Kasumi-1 (cell line): Measurements from ENCODE around the gene CDCP2.

Experiments used
- DNase-seq, 2 experiments: peaks; one replicate each; lab custom pipeline; 2025; lab: John Stamatoyannopoulos, UW

CDCP2 gene

DNA sequence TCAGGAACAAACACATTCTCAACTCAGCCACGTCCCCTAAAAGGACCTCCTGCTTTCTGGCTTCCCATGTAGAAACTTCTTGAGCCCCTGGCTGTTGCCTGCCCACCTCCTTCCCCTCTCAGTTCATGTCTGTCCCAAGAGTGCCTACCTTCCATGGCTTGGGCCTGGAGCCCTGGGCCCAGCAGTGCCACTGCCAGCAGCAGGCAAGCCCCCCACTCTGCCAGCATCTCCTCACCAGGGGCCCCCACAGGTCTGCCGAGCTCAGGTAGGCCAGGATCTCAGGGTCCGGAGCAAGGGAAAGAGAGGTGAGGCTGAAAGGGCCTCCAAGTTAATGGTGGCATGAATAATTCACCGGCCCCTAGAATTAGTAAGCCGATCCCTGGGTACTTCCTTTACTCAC is at the start of gene CDCP2:
Gene CDCP2 (minus strand): TSS at position 305 of the 400 bp plus-strand sequence. CDS start 78 bp downstream, at position 227.
- DNase-seq: no peak

- DNase-seq: no peak
Measured at GRCh38 chr1:54200519-54200997, 47.8 kb upstream of the CDCP2 start.

GRCh38 chr1:54199765-54200518 is 47.1 kb upstream of the CDCP2 start, which contains the start of the genes CYB5RL and MRPL37:
Gene CYB5RL, minus strand, starts transcription at chr1:54200030. Its CDS starts 4,414 bp downstream, at chr1:54195616.
Gene MRPL37, plus strand, starts transcription at chr1:54200167. Its CDS starts 77 bp downstream, at chr1:54200244.
- peak; percentile 99 for DNase-seq

DNA sequence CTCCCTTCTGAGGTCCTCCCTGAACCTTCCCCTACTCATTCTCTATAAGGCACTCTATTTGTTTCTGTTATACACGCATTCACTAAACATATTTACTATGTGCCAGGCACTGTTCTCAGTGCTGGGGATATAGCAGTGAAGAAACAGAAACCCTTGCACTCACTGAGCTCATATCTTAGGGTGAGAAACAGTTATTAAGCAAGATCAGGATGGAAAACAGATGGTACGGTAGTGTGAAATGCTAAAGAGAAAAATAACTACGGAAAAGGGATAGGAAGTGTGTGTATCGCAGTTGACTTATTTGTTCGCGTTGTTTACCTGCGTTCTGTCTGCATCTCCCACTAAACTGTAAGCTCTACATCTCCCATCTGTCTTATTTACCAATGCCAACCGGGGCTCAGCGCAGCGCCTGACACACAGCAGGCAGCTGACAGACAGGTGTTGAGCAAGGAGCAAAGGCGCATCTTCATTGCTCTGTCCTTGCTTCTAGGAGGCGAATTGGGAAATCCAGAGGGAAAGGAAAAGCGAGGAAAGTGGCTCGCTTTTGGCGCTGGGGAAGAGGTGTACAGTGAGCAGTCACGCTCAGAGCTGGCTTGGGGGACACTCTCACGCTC is 46.5 kb upstream of the CDCP2 start:
- no peak for DNase-seq

GRCh38 chr1:54193453-54193852 is 40.7 kb upstream of the CDCP2 start:
- DNase-seq: no peak

- DNase-seq: no peak
Measured at GRCh38 chr1:54191525-54191924, 38.7 kb upstream of the CDCP2 start.

- DNase-seq: no peak
Measured at GRCh38 chr1:54190526-54190925, 37.7 kb upstream of the CDCP2 start.

GRCh38 chr1:54188291-54188690 is 35.5 kb upstream of the CDCP2 start:
- no peak for DNase-seq

DNA sequence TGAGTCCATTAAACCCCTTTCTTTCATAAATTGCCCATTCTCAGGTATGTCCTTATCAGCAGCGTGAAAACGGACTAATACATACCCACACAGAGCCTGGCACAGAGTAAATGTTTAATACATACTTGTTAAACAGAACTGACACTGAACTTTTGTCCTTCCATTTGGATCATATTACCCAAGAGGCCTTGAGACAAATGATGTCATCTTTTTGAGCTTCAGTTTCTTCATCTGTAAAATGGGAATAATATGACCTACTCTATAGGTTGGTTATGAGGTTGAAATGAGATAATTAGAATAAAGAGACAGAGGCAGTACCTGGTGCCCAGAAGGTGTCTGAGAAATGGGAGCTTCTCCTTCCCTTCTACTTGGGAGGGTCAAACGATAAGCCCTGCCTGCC is 33.3 kb upstream of the CDCP2 start:
- DNase-seq: no peak

DNA sequence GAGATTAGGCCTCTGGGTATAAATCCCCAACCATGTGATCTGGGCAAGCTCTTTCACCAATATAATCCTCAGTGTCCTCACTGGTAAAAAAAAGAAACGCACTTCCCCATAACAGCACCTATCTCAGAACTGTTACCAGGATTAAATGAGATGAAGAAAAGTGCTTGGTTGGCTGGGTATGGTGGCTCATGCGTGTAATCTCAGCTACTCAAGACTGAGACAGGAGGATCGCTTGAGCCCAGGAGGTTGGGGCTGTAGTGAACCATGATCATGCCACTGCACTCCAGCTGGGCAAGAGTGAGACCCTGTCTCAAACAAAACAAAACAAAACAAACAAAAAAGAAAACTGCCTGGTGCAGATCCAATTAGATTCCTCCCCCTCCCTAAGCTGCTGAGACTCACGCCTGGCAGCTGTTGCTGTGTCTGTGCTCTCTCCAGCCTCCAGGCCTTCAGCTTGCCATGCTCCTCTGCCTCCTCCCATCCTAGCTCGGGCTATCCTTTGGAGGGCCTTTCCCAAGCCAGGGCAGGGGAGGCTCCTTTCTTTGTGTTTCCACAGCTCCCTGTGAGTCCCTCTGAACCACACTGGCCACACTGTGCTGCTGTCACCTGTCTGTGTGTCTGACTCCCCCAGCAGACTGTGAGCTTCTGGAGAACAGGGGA is 28.0 kb upstream of the CDCP2 start:
- DNase-seq: no peak

DNA sequence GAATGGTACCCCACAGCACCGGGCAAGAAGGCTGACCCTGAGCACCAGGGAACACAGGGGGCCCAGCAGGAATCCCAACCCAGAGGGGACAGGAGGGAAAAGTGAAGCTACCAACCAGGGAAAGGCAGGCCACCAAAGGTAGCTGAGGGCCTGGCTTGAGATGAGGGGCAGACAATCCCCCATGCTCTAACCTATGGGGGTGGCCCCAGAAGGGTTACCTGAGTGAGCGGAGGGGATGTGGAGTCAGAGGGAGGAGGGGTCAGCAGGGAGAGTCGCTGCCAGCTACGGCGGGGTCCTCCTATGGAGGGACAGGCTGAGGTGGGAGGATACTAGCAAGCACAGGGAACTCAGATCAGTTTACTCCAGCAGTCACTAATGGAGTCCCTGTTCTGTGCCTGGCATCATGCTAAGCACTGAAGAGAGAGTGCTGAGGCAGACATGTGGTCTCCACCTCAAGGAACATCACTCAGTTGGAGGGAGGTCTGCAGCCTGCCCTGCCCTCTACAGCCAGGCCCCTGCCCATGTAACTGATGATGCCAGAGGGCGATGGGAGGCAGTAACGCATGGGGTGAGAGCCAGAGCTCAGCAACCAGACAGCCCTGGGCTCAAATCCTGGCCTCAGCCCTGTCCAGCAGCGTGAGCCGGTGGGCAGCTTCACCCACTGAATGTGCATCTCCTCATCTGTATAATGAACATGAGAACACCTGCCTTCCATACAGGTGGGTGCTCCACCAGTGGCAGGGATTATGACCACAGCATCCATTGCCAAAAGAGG is 25.7 kb upstream of the CDCP2 start:
- DNase-seq: no peak

GRCh38 chr1:54177726-54178125 is 24.9 kb upstream of the CDCP2 start:
- DNase-seq: no peak

DNA sequence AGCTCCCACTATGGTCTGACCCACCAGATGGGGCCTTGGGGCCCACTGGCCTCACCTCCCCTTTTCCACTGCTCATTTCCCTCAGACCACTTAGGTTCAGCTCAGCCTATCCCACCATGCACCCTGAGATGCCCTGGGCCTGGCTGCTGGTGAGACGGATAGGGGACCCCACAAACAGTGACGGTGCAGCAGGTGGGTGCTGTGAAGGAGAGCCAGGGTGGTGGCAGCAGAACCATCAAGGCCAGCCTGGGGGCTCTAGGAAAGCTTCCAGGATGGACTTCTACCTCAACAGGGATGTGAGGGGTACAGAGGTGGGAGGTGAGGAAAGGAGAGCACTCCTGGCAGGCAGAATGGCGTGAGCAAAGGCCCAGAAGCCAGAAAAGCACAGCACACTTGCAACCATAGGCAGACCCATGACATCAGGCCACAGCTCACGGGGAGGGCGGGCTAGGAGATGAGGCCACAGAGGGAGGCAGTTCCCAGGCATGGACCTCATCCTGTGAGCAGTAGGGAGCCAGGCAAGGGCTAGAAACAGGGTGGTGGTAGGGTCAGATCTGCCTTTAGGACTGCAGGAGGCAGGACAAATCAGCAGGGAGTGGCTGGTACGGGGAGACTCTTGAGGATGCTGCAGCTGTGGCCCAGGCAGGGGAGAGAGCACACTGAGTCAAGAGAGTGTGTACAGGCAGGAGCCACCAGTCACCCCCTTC is 24.0 kb upstream of the CDCP2 start:
- DNase-seq: no peak

GRCh38 chr1:54174106-54174505 is 21.3 kb upstream of the CDCP2 start:
- DNase-seq: no peak

GRCh38 chr1:54173681-54174080 is 20.9 kb upstream of the CDCP2 start:
- no peak for DNase-seq

GRCh38 chr1:54172614-54173599 is 20.1 kb upstream of the CDCP2 start:
- DNase-seq: peak; percentile 40

DNA sequence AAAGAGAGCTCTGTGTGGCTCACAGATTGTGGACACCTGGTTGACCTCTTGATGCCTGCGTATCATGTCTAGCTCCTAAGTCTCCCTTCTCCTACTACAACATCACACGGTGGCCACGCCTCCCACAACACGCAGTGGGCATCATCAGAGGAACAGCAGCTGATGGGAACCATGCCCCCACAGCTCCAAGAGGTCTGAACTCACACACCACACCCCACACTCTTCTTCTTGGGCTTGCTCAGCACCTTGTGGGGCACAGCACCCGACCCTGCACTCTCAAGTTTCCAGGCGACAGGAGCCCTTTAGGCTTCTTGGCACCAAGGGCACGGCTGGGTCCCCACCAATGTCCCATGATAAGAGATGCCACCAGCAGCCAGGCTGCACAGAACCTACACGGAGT is 18.8 kb upstream of the CDCP2 start:
- no peak for DNase-seq

DNA sequence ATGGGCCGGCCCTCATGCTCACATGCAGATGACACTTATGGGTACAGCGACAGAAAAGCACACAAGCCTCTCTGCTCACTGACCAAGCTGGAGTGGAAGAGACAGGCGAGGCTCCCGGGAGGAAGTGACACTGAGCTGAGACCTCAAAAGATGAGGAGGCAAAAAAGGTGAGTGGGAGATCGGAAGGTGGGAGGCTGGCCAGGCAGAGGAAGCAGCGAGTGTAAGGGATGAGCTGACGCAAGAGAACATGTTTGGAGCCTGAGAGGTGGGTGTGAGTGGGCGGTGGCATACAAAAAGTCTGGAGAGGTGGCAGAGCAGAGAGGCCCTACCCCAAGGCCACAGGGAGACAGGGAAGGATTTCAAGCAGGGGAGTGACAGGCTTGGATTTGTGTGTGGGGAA is 18.2 kb upstream of the CDCP2 start:
- no peak for DNase-seq

- no peak for DNase-seq
Measured at GRCh38 chr1:54169068-54169467, 16.3 kb upstream of the CDCP2 start.
